ENCODE data around the gene SPACA5. TPM values are rescaled to one million over a fixed set of nuclear protein-coding genes. Genes with fewer than 3 reads are reported as not detected.

SPACA5 gene
- total and polyA plus RNA-seq, 9 of the 15 experiments (the other 6 are each of a cell fraction or from before 2014, with no cell fraction given) = not detected

GRCh38 chrX:47992669-47993068 lies 14.1 kb upstream of the SPACA5 start:
- intact Hi-C loops (cut with micrococcal nuclease) (no loop called here), in situ Hi-C loops (cut with MboI) (no loop called here)
- no peaks in the 10 kb centered on the region for H4K20me1 ChIP-seq (replicated peaks; ENCODE audit: control insufficient read depth, insufficient read depth, low read length)
- DNase-seq (ENCODE audit: extremely low read depth in 1 of 4, low spot score in 3 of 4) (no peak), ATAC-seq (no peak), FAIRE-seq (no peak)
- H3K9me1 ChIP-seq (ENCODE audit: control insufficient read depth, insufficient read depth, low read length) = no peaks in the 10 kb centered on the region
- no peaks in the 10 kb centered on the region; the same call in 1 of the 2 replicates for H3K9me3 ChIP-seq (replicated peaks; ENCODE audit: control insufficient read depth, insufficient read depth, low read depth, low read length)
- no peaks in the 10 kb centered on the region for H3K79me2 ChIP-seq (ENCODE audit: control insufficient read depth, insufficient read depth, low read length)
- H3K4me1 ChIP-seq (replicated peaks in 1 of 2; ENCODE audit: control insufficient read depth in 2 of 2, insufficient read depth in 2 of 2, low read length in 2 of 2) = no peaks in the 10 kb centered on the region
- H3K4me3 ChIP-seq = no peak overlapping the region
- TF ChIP-seq ZNF232 (CRISPR knock-in tag; IDR thresholded peaks at IDR 0.05) (no peak), HSF4 (CRISPR knock-in tag; IDR thresholded peaks at IDR 0.05; ENCODE audit: borderline replicate concordance) (no peak), ZBTB17 (CRISPR knock-in tag; IDR thresholded peaks at IDR 0.05) (no peak), IFI16 (CRISPR knock-in tag; IDR thresholded peaks at IDR 0.05) (no peak), NR2C1 (IDR thresholded peaks at IDR 0.05) (no peak), NR2C1 (tag; IDR thresholded peaks at IDR 0.05) (no peak), ZNF12 (CRISPR knock-in tag; IDR thresholded peaks at IDR 0.05) (no peak), ZNF407 (IDR thresholded peaks at IDR 0.05; ENCODE audit: low read depth) (no peak), NUFIP1 (IDR thresholded peaks at IDR 0.05; ENCODE audit: partially characterized antibody) (no peak), HLTF (IDR thresholded peaks at IDR 0.05) (no peak), PRMT5 (CRISPR knock-in tag; IDR thresholded peaks at IDR 0.05) (no peak), USF1 (CRISPR knock-in tag; IDR thresholded peaks at IDR 0.05) (no peak), NFYB (IDR thresholded peaks at IDR 0.05; ENCODE audit: extremely low read depth, insufficient read length) (no peak), ZNF324 (CRISPR knock-in tag; IDR thresholded peaks at IDR 0.05) (no peak), ZC3H8 (IDR thresholded peaks at IDR 0.05) (no peak), TAF9B (IDR thresholded peaks at IDR 0.05; ENCODE audit: partially characterized antibody) (no peak), POLR2AphosphoS2 (IDR thresholded peaks at IDR 0.05; ENCODE audit: low read length) (no peak), ZNF589 (CRISPR knock-in tag; IDR thresholded peaks at IDR 0.05; ENCODE audit: low read depth) (no peak)
- CTCF ChIA-PET (ENCODE audit: low intra/inter-chr PET ratio) = no interaction called here
- no peak overlapping the region for H3K4me2 ChIP-seq (ENCODE audit: insufficient read depth, low read length)
- no TSS peak for BruUV-seq (replicated peaks)
- 0 out of 3 replicates have a peak, but pooled peaks cover 3% of the 10 kb centered on the region for H3K36me3 ChIP-seq (ENCODE audit: control insufficient read depth, insufficient read depth, low read length)
- WGBS (ENCODE audit: insufficient coverage, low coverage, missing lambda C conversion rate) = no CpG with 5 or more reads among the region's 2 CpGs
- no peaks in the 10 kb centered on the region for H3K27me3 ChIP-seq (ENCODE audit: control insufficient read depth in 2 of 2, insufficient read depth in 2 of 2, low read length in 2 of 2)
- POLR2A ChIA-PET = no interaction called here
- H3K27ac ChIP-seq (ENCODE audit: extremely low read depth, low read depth, low read length) = no peak overlapping the region
- H2AFZ ChIP-seq (ENCODE audit: low read depth, low read length) = no peak overlapping the region
- no peak overlapping the region for H3K9ac ChIP-seq (ENCODE audit: insufficient read depth in 1 of 2, low read depth in 2 of 2, low read length in 2 of 2)

All from K562 (cell line).